NCI-H128 (cell line): ENCODE measurements around the gene KIF26A.

Experiments
- DNase-seq: peaks from one replicate; lab custom pipeline; 2025; ENCODE audit not compliant: unreplicated experiment; lab: John Stamatoyannopoulos, UW

Gene KIF26A

DNA sequence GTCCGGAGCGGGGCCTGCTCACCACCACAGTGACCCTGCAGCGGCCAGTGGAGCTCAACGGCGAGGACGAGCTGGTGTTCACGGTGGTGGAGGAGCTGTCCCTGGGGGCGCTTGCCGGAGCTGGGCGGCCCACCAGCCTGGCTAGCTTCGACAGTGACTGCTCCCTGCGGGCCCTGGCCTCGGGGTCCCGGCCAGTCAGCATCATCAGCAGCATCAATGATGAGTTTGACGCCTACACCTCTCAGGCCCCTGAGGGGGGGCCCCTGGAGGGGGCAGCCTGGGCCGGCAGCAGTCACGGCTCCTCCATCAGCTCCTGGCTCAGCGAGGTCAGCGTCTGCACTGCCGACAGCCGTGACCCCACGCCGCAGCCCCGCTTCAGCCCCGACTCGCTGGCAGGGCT is 37.4 kb downstream of the KIF26A start:
- no peak for DNase-seq

DNA sequence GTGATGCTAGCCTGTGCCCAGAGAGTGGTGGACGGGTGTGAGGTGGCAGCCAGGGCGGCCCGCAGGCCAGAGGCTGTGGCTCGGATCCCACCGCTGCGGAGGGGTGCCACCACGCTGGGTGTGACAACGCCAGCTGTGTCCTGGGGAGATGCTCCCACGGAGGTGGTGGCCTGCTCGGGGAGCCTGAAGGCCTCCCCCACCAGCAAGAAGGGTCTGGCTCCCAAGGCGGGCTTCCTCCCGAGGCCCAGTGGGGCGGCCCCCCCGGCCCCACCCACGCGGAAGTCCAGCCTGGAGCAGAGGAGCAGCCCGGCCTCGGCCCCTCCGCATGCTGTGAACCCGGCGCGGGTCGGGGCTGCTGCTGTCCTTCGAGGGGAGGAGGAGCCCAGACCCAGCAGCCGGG is 38.2 kb downstream of the KIF26A start:
- no peak for DNase-seq

DNA sequence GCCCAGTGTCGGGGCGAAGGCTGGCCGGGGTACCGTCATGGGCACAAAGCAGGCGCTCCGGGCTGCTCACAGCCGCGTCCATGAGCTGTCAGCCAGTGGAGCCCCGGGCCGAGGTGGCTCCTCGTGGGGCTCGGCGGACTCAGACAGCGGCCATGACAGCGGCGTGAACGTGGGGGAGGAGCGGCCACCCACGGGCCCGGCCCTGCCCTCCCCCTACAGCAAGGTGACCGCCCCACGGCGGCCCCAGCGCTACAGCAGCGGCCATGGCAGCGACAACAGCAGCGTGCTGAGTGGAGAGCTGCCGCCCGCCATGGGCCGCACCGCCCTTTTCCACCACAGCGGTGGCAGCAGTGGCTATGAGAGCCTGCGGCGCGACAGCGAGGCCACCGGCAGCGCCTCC is 39.0 kb downstream of the KIF26A start:
- DNase-seq = no peak

DNA sequence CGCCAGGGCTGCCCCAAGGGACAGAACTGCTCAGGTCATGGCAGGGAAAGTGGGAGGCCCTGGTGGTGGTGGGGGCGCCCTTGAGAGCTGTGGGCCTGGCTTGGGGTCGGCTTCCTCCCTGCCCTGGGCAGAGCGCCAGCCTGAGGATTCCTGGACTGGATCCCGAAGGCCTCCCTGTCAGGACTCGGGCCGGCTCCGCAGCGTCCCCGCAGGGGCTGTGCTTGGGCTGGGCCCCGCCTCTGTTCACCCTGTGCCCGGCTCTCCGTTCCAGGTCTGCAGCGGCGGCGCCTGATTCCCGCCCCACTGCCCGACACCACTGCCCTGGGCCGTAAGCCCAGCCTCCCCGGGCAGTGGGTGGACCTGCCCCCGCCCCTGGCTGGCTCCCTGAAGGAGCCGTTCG is 39.9 kb downstream of the KIF26A start:
- no peak for DNase-seq

DNA sequence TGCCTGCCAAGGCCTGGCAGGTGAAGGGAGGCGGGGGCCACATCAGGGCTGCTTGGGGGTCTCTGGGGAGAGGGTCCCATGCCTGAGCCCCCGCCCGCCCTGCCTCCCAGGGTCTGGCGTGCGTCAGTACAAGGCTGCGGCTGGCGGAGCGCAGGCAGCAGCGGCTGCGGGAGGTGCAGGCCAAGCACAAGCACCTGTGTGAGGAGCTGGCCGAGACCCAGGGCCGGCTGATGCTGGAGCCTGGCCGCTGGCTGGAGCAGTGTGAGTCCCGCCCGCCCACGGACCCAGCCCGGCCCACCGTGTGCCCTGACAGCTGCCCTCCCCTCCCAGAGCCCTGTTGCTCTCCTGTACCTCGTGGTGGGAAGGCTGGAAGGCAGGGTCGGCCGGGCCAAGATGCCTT is 40.7 kb downstream of the KIF26A start:
- no peak for DNase-seq

DNA sequence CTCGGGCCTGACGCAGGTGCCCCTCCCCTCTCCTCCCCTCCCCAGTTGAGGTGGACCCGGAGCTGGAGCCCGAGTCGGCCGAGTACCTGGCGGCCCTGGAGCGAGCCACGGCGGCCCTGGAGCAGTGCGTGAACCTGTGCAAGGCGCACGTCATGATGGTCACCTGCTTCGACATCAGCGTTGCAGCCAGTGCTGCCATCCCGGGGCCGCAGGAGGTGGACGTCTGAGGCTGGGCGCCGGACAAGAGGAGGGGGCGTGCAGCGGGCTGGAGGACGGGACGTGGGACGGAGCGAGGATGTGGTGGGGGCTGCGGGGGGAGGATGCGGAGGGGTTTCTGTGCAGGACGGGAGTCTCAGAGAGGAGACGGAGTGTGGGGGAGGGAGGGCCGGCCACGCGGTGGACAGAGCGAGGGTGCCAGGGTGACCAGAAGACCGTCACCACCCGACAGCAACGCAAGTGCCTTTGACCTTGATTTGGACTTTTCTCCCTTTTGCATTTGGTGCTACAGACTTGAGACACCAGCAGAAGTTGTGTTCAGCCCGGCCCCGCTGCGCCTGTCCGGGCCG is 41.3 kb downstream of the KIF26A start:
- DNase-seq = no peak

DNA sequence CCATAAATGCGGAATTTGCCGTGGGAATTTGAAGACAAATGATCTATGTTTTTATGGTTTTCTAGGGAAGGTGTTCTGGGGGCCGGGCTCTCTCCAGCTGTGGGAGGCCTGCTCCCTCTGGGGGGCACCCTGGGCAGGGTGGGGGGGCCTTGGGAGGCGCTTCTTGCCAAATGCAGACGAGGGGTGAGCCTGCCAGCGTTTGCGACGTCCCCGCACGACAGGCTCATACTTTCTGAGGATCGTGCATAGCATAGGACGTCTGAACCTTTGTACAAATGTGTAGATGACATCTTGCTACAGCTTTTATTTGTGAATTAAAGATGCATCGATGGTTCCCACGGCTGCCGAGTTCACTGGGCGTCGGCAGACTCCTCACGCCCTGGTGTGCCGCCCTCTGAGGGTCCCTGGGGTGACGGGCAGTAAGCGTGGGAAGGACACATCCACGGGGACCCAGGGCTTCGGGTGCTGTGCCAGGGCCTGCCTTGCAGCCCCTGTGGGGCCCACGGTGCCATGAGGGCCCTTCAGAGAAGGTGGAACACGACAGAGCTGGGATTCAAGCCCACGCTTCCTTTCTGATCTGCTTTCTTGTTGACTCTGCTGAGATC is 42.3 kb downstream of the KIF26A start:
- no peak for DNase-seq

DNA sequence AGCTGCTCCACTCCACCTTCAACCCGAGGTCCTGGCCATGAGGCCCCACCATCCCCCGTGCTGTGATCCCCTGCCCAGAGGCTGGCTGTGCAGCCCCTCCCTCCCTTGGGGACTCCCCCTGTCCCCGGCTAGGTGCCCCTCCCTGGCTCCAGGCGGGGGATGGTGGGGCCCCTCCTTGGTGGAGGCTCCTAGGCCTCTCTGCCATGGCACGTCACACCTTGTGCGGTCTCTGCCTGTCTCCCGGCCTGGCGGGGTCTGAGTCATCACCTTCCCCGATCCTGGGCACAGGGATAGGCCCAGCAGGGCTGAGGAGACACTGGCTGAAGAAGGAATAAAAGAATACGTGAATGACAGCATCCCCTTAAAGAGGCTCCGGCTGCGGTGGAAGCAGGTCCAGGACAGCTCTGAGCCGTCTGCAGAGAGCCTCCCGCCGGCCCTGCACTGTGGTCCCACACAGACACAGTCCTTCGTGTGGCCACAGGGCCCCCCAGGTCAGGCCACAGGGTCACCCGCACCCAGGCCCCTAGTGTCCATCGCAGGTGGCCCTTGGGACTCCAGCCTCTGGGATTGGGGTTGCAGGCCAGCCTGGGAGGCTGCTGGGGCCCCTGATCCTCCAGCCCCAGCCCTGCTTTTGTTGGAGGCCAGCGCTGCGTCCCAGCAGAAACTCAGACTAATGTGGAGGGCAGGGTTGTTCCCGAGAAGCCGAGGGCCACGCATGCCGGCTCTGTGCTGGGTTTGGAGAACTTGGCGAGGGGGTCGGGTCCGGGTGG is 43.6 kb downstream of the KIF26A start:
- DNase-seq = no peak

DNA sequence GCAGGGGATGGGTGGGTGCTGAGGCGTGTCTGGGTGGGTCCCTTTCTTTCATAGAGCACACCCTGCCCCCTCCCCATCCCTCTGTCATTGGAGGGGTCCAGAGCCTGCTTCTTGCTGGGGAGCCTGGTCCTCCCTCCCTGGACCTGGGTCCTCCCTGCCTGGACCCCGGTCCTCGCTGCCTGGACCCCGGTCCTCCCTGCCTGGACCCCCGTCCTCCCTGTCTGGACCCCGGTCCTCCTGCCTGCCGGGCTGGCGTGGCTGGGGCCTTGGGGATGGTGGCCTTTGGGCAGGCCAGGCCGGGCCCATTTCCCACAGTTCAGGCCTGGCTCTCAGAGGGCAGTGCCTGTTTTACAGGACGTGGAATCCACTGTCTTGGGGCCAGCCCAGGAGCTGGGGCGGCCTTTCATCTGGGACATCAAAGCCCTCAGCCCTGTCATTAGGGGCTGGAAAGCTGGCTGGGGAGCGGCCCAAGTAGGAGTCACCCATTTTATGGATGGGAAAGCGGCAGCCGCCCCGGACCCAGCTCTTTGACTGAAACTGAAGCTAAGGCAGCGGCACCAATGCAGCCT is 44.6 kb downstream of the KIF26A start:
- DNase-seq = no peak

DNA sequence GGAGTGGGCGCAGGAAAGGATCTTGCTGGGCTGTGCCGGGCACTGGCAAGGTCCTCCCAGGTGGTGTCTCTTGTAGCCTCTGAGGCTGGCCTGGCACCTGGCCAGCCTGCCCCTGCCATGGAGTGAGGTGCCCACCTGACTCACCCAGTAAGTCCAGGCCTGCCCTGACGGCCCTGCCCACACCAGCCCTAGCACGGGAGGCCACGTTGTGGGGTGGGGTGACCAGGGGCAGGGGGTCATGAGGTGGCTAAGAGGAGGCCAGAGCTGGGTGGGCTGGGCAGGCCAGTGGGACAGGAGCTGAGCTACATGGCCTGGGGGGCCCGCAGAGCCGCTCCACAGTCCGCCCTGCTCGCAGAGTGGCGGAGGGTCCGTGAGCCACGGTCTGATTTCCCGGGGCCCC is 45.4 kb downstream of the KIF26A start:
- DNase-seq = no peak

DNA sequence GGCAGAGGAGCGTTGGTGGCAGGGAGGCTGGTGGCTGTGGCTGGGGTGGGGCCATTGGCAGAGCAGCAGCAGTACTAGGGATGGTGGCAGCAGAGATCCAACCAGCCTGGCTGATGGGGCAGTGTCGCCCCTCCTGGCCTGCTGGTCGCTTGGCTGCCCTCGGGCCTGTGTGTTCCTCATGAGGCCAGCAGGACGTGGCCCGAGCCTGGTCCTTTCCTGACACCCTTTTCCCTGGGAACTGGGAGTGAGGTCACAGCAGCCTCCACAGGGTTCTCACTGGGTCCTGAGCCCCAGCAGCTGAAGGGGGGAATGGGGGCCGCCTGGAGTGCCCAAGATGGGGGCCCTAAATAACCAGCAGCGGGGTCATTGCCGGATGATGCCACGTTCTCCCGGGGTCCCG is 46.1 kb downstream of the KIF26A start:
- DNase-seq = no peak

DNA sequence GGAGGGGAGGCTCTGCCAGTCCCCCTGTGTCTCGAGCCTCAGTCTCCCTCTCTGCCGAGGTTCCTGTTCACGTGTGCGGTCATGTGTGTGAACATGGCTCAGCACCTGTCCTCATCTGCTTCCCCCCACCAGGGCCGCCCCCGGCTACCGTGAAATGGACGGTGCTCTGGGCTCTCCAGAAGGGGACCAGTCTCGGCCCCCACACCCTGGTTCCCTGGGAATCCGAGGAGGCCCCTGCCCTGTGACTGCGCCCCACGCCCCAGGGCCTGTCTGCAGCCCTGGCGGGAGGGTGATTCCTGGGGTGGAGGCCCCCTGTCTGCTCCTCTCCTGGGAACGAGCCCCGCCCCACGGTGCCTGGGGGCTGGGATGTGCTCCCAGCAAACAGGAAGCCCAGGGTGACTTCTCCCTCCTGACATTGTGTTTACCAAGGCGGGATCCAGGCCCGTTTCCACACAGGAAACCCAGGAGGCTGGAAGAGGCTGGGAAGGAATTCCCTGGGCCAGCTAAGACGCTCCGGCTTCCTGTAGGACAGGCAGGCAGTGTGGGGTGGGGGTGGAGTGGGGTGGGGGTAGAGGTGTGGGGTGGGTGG is 46.6 kb downstream of the KIF26A start:
- no peak for DNase-seq

DNA sequence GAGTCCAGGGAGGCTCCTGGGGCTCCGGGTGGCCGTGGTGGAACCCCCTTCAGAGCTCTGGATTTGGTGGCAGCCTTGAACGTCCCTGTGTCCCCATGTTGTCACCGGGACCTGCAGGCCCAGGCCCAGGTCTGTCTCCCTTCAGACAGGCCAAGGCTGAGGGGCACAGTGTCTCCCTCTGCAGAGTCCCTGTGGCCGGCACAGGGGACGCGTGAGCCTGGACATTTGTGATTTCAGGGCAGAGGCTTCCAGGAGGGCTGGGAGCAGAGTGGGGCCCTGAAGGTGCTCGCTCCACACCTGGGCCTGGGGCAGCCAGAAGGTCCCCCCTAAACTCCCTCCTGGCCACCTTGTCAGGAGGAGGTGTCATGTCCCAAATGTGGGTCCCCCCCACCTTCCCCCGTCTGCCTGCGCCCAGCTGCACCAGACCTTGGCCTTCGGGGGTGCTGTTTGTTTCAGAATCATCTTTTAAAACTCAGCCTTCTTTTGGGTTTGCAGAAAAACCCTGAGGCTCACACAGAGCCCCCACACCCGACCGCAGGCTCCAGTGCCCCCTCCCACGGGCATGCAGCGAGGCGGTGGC is 47.6 kb downstream of the KIF26A start:
- DNase-seq = no peak

DNA sequence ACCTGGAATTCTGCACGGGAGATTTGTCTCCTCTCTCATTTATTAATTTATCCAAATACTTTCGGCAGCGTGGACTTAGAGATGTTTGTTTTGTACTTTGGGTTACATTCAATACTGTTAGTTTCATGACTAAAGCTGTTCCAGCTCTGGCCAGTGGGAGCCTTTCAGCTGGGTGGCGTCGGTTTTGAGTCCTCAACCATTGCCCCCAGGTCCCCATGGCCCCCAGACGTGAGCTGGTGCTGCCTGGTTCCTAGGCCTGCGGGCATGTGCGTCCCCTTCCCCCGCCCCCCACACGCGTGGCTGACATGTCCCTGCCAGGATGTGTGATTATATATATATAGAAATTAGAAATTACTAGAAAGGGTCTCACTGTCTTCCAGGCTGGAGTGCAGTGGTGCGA is 48.2 kb downstream of the KIF26A start:
- DNase-seq = no peak

DNA sequence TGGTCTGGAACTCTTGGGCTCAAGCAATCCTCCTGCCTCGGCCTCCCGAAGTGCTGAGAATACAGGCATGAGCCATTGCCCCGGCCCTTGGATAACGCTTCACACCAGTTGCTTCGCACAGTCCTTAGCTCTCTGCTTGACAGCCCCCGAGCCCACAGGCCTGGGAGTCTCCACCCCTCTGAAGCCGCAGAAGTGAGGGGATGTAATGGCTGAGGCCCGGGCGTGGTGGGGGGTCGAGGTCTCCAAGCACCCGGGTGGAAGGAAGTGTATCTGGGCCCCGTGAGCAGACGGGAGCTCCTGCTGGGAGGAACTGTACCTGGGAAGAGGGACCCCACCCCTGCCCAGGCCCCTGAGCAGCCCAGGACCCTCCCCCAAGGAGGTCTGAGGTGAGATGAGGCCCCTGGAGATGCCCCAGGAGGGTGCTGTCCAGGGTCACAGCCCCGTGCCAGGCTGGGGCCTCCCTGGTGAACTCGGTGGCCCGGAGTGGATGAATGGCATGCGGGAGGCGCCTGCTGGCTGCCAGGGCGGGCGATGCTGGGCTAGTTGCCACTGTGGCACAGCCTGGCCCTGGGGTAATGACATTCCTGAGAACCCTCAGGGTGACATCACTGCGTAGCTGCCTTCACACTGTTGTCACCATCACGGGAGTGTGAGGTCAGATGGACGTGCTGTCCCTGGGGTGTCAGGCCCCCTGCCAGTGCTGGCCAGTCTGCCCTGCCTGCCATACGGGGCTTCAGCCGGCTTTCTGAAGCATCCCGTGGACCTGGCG is 48.9 kb downstream of the KIF26A start:
- DNase-seq = no peak

DNA sequence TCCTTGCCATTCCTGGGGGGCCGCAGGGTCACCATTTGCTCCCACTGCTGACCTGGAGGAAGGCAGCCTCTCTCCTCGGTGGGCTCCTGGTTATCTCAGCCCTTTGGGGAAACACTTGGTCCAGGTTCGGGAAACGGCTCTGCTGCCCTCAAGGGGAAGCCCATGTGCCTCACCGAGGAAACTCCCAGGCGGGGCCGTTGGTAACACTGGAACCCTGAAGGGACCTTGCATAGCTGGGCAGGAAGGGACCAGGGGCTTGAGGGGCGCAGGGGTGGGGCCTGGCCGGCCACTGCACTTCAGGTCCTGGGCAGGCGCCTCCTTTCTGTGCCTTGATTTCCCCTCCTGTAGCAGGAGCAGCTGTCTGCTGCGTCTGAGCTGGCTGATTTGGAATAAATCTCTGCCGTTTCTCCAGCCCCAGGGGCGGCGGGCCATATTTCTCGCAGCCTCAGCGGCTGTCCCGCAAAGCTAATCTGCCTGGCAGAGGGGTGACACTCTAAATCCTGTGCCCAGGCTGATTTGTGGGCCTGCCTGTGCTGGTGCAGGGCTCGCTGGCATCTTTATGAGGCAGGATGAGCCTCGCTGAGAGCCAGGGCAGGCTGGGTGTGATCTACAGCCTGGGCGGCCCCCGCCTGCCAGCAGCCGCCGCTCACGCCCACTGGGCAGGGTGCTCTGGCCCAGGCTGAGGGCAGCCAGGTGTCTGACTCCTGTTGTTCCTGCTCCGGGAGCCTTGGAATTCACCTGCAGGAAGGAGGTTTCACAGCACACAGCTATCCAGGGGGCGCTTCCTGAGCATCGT is 49.7 kb downstream of the KIF26A start:
- DNase-seq = no peak

DNA sequence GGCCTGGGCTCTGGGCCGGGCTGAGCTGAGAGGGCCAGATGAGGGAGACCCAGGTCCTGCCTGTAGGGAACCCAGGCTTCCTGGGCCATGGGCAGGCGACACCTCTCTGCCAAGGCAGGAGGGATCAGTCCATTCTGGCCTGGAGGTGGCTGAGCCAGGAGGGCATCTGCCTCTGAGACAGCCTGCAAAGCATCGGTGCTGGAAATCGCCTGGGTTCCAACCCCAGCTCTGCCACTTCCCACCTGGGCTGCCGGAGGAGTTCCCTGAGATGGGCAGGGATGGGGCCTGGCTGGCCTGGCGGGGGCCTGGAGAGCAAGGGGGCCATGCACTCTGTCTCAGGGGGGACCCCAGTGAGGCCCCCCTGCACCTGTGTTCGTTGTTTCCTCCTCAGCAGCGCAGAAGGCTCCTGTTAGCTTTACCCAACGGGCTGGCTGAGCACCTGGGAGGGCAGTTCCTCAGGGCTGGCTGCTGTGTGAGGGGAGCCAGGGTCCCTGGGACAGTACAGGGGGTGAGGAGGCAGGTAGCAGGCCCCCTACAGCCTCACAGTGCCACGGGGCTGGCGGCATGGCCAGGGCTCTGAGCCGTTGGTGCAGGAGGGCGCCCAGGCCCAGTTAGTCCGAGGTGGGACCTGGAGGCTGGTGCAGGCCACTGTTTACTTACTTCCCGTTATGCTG is 50.5 kb downstream of the KIF26A start:
- no peak for DNase-seq

DNA sequence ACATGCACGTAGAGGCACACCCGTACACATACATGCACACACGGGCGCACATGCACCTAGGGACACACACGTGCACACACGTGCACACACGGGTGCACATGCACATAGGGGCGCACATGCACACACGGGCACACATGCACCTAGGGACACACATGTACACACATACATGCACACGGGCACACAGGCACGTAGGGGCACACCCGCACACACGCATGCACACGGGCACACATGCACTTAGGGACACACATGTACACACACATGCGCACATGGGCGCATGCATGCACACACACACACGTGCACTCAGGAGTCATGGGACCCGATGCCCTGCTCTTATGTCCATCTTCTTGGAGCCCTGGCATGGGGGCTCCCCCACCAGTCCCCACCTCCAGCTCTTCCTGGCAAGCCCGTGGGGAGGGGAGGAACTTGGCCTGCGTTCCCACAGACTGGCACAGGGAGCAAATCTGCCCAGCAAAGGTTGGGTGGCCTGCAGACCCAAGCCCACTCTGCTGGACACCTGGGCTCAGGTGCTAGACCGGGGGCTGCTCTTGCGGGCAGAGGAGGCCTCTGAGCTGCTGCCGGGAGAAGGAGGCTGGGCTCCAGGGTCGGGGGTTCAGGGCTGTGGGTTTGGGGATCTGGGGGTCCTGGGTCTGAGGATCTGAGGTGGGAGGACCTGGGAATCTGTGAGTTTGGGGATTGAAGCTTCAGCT is 51.4 kb downstream of the KIF26A start:
- no peak for DNase-seq
